HCT116 (cell line): Measurements from ENCODE around the gene BOD1L1. TPM values are rescaled to one million over a fixed set of nuclear protein-coding genes. Genes with fewer than 3 reads are reported as not detected.

Experiments
- ATAC-seq: fragments of 200-7000 bp; cut with Tn5 transposase; 2 replicates; pipeline ENCODE4 v1.9.1; 2020; ENCODE audit warnings: mild to moderate bottlenecking, moderate library complexity
- BruUV-seq: library from RNA; stranded (reverse); fragments of 400-500 nt; replicated peaks from 2 replicates; lab custom pipeline; 2021; lab: Mats Ljungman, UMichigan
- CTCF ChIA-PET: fragments of 300-600 bp; sonication (Branson Sonifier 250); formaldehyde crosslinking; loops from one replicate; lab custom pipeline; 2021; ENCODE audit warnings: antibody characterized with exemption; lab: Charles Lee
- POLR2A ChIA-PET: fragments of 300-600, 350-600 bp; sonication (Branson Sonifier 250); formaldehyde crosslinking; loops from one replicate; lab custom pipeline; 2021; ENCODE audit warnings: antibody characterized with exemption; lab: Charles Lee
- RAD21 ChIA-PET, 2 experiments: fragments of 300-600 bp; sonication (Branson Sonifier 250); formaldehyde crosslinking; loops; one replicate each; lab custom pipeline; 2023; ENCODE audit warnings: low total read pairs in 2 of 2; ENCODE audit not compliant: uncharacterized antibody in 2 of 2, unreplicated experiment in 2 of 2, low non-redundant PET in 1 of 2; lab: Charles Lee
- DNase-seq: peaks from one replicate; pipeline ENCODE4 v3.0.0-alpha.2; 2010; ENCODE audit warnings: low read depth, low spot score
- H2AFZ ChIP-seq: fragments of 200-600 bp; shearing (Covaris generic), sonication (generic); 2 replicates; pipeline ENCODE4 v1.6.1; 2017; ENCODE audit warnings: low read depth, mixed run types, mixed read lengths, antibody characterized with exemption, low read length; ENCODE audit not compliant: poor library complexity, severe bottlenecking
- H3K27ac ChIP-seq: 2 replicates; pipeline ENCODE4 v1.5.1; 2012; ENCODE audit warnings: low read depth, low read length
- H3K27me3 ChIP-seq: fragments of 200-600 bp; sonication (generic); 2 replicates; pipeline ENCODE4 v1.6.1; 2016; ENCODE audit warnings: mixed run types, low read length, mixed read lengths; ENCODE audit not compliant: insufficient read depth
- H3K36me3 ChIP-seq, 2 experiments: fragments of 200-500 bp in 1 of 2; fragments of 200-600 bp in 1 of 2; sonication (Bioruptor generic) in 1 of 2; sonication (generic) in 1 of 2; 2 replicates each; pipeline versions ENCODE4 v1.5.1 to v1.6.1; 2014 to 2016; ENCODE audit warnings: low read length in 2 of 2, inconsistent platforms in 1 of 2, mixed read lengths in 1 of 2, mixed run types in 1 of 2; ENCODE audit not compliant: insufficient read depth in 2 of 2, control insufficient read depth in 1 of 2
- H3K4me1 ChIP-seq, 2 experiments: fragments of 200-600 bp in 1 of 2; sonication (generic) in 1 of 2; 2 replicates each; pipeline versions ENCODE4 v1.5.1 to v1.6.1; 2012 to 2017; ENCODE audit warnings: low read length in 2 of 2, inconsistent platforms in 1 of 2, mild to moderate bottlenecking in 1 of 2, mixed read lengths in 1 of 2, mixed run types in 1 of 2, moderate library complexity in 1 of 2; ENCODE audit not compliant: insufficient read depth in 2 of 2, control insufficient read depth in 1 of 2
- H3K4me2 ChIP-seq: fragments of 200-600 bp; sonication (generic); 2 replicates; pipeline ENCODE4 v1.6.1; 2017; ENCODE audit warnings: mixed run types, low read length, mixed read lengths
- H3K4me3 ChIP-seq, 2 experiments: fragments of 200-600 bp in 1 of 2; sonication (generic) in 1 of 2; replicated peaks in 1 of 2; 2 replicates each; pipeline ENCODE4 v1.5.1; 2011 to 2016; ENCODE audit warnings: low read length in 2 of 2, control low read depth in 1 of 2, low read depth in 1 of 2, mild to moderate bottlenecking in 1 of 2, mixed read lengths in 1 of 2, mixed run types in 1 of 2
- H3K79me2 ChIP-seq: fragments of 200-600 bp; sonication (generic); 2 replicates; pipeline ENCODE4 v1.6.1; 2017; ENCODE audit warnings: mild to moderate bottlenecking, mixed run types, low read length, moderate library complexity, mixed read lengths; ENCODE audit not compliant: insufficient read depth
- H3K9ac ChIP-seq: fragments of 200-600 bp; sonication (generic); 2 replicates; pipeline ENCODE4 v1.6.1; 2016; ENCODE audit warnings: low read length, mixed read lengths
- H3K9me2 ChIP-seq: fragments of 200-600 bp; sonication (generic), shearing (Covaris generic); 2 replicates; pipeline ENCODE4 v1.6.1; 2017; ENCODE audit warnings: mixed run types, mild to moderate bottlenecking, moderate library complexity; ENCODE audit not compliant: insufficient read depth
- H3K9me3 ChIP-seq, 2 experiments: fragments of 200-500 bp in 1 of 2; fragments of 200-600 bp in 1 of 2; sonication (Bioruptor generic) in 1 of 2; sonication (generic) in 1 of 2; 2 replicates each; pipeline ENCODE4 v1.6.1; 2014 to 2017; ENCODE audit warnings: low read length in 2 of 2, mixed read lengths in 2 of 2, inconsistent platforms in 1 of 2, low read depth in 1 of 2, mild to moderate bottlenecking in 1 of 2, mixed run types in 1 of 2, moderate library complexity in 1 of 2; ENCODE audit not compliant: control insufficient read depth in 1 of 2, insufficient read depth in 1 of 2
- H4K20me1 ChIP-seq: fragments of 200-600 bp; sonication (generic), shearing (Covaris generic); 2 replicates; pipeline ENCODE4 v1.6.1; 2017; ENCODE audit warnings: mixed run types, mild to moderate bottlenecking, moderate library complexity; ENCODE audit not compliant: insufficient read depth
- CBX3 ChIP-seq: IDR thresholded peaks from 2 replicates; pipeline ENCODE4 v1.6.1; 2012; ENCODE audit warnings: low read depth
- EGR1 ChIP-seq: IDR thresholded peaks from 2 replicates; pipeline ENCODE4 v1.6.1; 2012; ENCODE audit warnings: low read depth
- EZH2 ChIP-seq: fragments of 200-600 bp; sonication (generic); IDR thresholded peaks from 2 replicates; pipeline ENCODE4 v1.6.1; 2017; ENCODE audit warnings: antibody characterized with exemption, mixed run types
- EZH2phosphoT487 ChIP-seq: fragments of 200-600 bp; IDR thresholded peaks from 2 replicates; pipeline ENCODE4 v1.6.1; 2018; ENCODE audit warnings: antibody characterized with exemption, borderline replicate concordance
- MAX ChIP-seq: IDR thresholded peaks from 2 replicates; pipeline ENCODE4 v1.6.1; 2012
- POLR2A ChIP-seq: IDR thresholded peaks from 2 replicates; pipeline ENCODE4 v1.7.0; 2011; ENCODE audit warnings: borderline replicate concordance; ENCODE audit not compliant: insufficient read depth, insufficient read length; ENCODE audit errors: extremely low read depth
- RAD21 ChIP-seq: IDR thresholded peaks from 2 replicates; pipeline ENCODE4 v1.6.1; 2012; ENCODE audit warnings: low read depth, mild to moderate bottlenecking
- REST ChIP-seq: IDR thresholded peaks from 2 replicates; pipeline ENCODE4 v1.6.1; 2012; ENCODE audit warnings: low read depth
- SRF ChIP-seq: IDR thresholded peaks from 2 replicates; pipeline ENCODE4 v1.6.1; 2012; ENCODE audit warnings: low read depth
- intact Hi-C: fragments of 100-400 bp; cut with micrococcal nuclease; formaldehyde crosslinking; loops from 2 replicates; pipeline ENCODE4 v1.10.0; 2022
- total RNA-seq: library from RNA; stranded (reverse); gene quantifications from one replicate; pipeline ENCODE4 v1.2.1, GENCODE V29; 2021; ENCODE audit not compliant: unreplicated experiment

BOD1L1 gene
- total RNA-seq, 1 experiment from 2014 or later, result 22.4 TPM

GRCh38 chr4:13592220-13592619 is 35.3 kb downstream of the BOD1L1 start:
- Histone ChIP-seq H3K36me3 (peaks cover 18 to 25% of the 10 kb centered on the region in 2 experiments), H3K4me3 (no peak overlapping the region), H3K79me2 (no peaks in the 10 kb centered on the region), H3K9ac (no peak overlapping the region), H3K9me2 (no peaks in the 10 kb centered on the region), H2AFZ (no peak overlapping the region), H3K4me2 (no peak overlapping the region), H3K9me3 (no peaks in the 10 kb centered on the region), H3K4me1 (no peaks in the 10 kb centered on the region), H3K27me3 (no peaks in the 10 kb centered on the region), H4K20me1 (no peaks in the 10 kb centered on the region), H3K27ac (no peak overlapping the region)
- ChIA-PET RAD21 (no interaction called here), CTCF (no interaction called here), POLR2A (no interaction called here)
- no TSS peak for BruUV-seq
- no peak for TF ChIP-seq REST
- no peak for TF ChIP-seq EGR1
- TF ChIP-seq CBX3, result no peak
- no peak for TF ChIP-seq MAX
- no peak for TF ChIP-seq POLR2A
- no peak for TF ChIP-seq EZH2
- no peak for TF ChIP-seq RAD21
- TF ChIP-seq EZH2phosphoT487, result no peak
- TF ChIP-seq SRF, result no peak
- ATAC-seq (no peak), DNase-seq (no peak)
- intact Hi-C loops, result no loop called here
